ENCODE results near the gene C1orf210.

DNA sequence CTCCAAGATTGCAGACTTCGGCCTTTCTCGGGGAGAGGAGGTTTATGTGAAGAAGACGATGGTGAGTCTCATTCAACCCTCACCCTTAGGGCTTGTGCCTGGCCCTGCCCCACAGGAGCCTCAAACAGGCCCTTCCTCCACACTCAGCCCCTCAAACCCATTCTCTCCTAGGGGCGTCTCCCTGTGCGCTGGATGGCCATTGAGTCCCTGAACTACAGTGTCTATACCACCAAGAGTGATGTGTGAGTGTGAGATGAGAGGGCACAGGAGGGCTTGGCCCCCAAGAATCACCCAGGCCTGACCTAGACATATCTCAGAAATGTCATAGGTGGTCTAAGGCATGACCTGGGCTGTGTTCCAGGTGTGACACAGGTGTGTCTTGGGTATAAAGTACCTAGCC, 33.9 kb upstream of the C1orf210 start:
- TF ChIP-seq, protein P1, sequence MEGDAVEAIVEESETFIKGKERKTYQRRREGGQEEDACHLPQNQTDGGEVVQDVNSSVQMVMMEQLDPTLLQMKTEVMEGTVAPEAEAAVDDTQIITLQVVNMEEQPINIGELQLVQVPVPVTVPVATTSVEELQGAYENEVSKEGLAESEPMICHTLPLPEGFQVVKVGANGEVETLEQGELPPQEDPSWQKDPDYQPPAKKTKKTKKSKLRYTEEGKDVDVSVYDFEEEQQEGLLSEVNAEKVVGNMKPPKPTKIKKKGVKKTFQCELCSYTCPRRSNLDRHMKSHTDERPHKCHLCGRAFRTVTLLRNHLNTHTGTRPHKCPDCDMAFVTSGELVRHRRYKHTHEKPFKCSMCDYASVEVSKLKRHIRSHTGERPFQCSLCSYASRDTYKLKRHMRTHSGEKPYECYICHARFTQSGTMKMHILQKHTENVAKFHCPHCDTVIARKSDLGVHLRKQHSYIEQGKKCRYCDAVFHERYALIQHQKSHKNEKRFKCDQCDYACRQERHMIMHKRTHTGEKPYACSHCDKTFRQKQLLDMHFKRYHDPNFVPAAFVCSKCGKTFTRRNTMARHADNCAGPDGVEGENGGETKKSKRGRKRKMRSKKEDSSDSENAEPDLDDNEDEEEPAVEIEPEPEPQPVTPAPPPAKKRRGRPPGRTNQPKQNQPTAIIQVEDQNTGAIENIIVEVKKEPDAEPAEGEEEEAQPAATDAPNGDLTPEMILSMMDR (IDR thresholded peaks at IDR 0.05 in 2 of 3, conservative IDR thresholded peaks at IDR 0.05 in 1 of 3; ENCODE audit: borderline replicate concordance in 1 of 3, insufficient read depth in 1 of 3, low read depth in 2 of 3, low read length in 2 of 3): no peak
- TF ChIP-seq POLR2AphosphoS5 (IDR thresholded peaks at IDR 0.05; ENCODE audit: low read depth, low read length) (no peak), POLR2A (IDR thresholded peaks at IDR 0.05; ENCODE audit: borderline replicate concordance, extremely low read depth, insufficient read depth, insufficient read length) (no peak), EZH2phosphoT487 (IDR thresholded peaks at IDR 0.05; ENCODE audit: borderline replicate concordance) (no peak), SIN3A (IDR thresholded peaks at IDR 0.05; ENCODE audit: low read depth) (no peak), SP1 (IDR thresholded peaks at IDR 0.05; ENCODE audit: low read depth) (no peak)
- TF ChIP-seq, protein P2, sequence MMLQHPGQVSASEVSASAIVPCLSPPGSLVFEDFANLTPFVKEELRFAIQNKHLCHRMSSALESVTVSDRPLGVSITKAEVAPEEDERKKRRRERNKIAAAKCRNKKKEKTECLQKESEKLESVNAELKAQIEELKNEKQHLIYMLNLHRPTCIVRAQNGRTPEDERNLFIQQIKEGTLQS (IDR thresholded peaks at IDR 0.05): no peak
- TF ChIP-seq, protein P3, sequence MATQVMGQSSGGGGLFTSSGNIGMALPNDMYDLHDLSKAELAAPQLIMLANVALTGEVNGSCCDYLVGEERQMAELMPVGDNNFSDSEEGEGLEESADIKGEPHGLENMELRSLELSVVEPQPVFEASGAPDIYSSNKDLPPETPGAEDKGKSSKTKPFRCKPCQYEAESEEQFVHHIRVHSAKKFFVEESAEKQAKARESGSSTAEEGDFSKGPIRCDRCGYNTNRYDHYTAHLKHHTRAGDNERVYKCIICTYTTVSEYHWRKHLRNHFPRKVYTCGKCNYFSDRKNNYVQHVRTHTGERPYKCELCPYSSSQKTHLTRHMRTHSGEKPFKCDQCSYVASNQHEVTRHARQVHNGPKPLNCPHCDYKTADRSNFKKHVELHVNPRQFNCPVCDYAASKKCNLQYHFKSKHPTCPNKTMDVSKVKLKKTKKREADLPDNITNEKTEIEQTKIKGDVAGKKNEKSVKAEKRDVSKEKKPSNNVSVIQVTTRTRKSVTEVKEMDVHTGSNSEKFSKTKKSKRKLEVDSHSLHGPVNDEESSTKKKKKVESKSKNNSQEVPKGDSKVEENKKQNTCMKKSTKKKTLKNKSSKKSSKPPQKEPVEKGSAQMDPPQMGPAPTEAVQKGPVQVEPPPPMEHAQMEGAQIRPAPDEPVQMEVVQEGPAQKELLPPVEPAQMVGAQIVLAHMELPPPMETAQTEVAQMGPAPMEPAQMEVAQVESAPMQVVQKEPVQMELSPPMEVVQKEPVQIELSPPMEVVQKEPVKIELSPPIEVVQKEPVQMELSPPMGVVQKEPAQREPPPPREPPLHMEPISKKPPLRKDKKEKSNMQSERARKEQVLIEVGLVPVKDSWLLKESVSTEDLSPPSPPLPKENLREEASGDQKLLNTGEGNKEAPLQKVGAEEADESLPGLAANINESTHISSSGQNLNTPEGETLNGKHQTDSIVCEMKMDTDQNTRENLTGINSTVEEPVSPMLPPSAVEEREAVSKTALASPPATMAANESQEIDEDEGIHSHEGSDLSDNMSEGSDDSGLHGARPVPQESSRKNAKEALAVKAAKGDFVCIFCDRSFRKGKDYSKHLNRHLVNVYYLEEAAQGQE (IDR thresholded peaks at IDR 0.05; ENCODE audit: low read depth): no peak
